Measurements from ENCODE around the gene ARL6IP6. TPM values are rescaled to one million over a fixed set of nuclear protein-coding genes. Genes with fewer than 3 reads are reported as not detected.

The ARL6IP6 gene
- total RNA-seq, 1 donor from 2014 or later: 15.7 TPM

Other genes starting within 250 kb of the ARL6IP6 start
- 71.6 TPM for gene PRPF40A, start 1.2 kb upstream of the ARL6IP6 start, total RNA-seq

Data from upper lobe of right lung (tissue), 1 donor.